Esophagus squamous epithelium (tissue), 5 donors: ENCODE measurements around the gene MEIS2. TPM values are rescaled to one million over a fixed set of nuclear protein-coding genes. Genes with fewer than 3 reads are reported as not detected.

Source experiments
- DNase-seq: peaks from one replicate; lab custom pipeline; 2025; lab: John Stamatoyannopoulos, UW
- H3K27ac ChIP-seq, 4 donors: fragments of 200-600 bp; sonication (generic); one replicate each; pipeline ENCODE4 v1.5.1; 2016 to 2019; ENCODE audit warnings: mild to moderate bottlenecking in 1 of 4
- H3K27me3 ChIP-seq, 4 donors: fragments of 200-600 bp; sonication (generic); 1 replicate in 3 of 4; 2 replicates in 1 of 4; pipeline versions ENCODE4 v1.5.1 to v1.6.0; 2017 to 2021; ENCODE audit warnings: antibody characterized with exemption in 1 of 4
- H3K36me3 ChIP-seq, 3 donors: fragments of 200-600 bp; sonication (generic); one replicate each; pipeline ENCODE4 v1.5.1; 2016 to 2019
- H3K4me1 ChIP-seq, 3 donors: fragments of 200-600 bp; sonication (generic); one replicate each; pipeline ENCODE4 v1.5.1; 2017 to 2019
- H3K4me3 ChIP-seq, 4 donors: fragments of 200-600 bp; sonication (generic); 1 replicate in 3 of 4; 2 replicates in 1 of 4; pipeline ENCODE4 v1.5.1; 2016 to 2019; ENCODE audit warnings: mild to moderate bottlenecking in 2 of 4, moderate library complexity in 1 of 4
- H3K9me3 ChIP-seq, 3 donors: fragments of 200-600 bp; sonication (generic); one replicate each; pipeline ENCODE4 v1.5.1; 2016 to 2019
- CTCF ChIP-seq, 6 experiments: fragments of 450-650 bp in 4 of 6; fragments of 200-600 bp in 2 of 6; sonication (generic) in 2 of 6; IDR thresholded peaks; one replicate each; pipeline ENCODE4 v1.5.1; 2016 to 2019; ENCODE audit warnings: antibody characterized with exemption in 6 of 6, mild to moderate bottlenecking in 4 of 6, moderate library complexity in 4 of 6
- POLR2A ChIP-seq, 4 donors: fragments of 450-650 bp; IDR thresholded peaks; one replicate each; pipeline ENCODE4 v1.6.1; 2017; ENCODE audit warnings: antibody characterized with exemption in 4 of 4, mild to moderate bottlenecking in 4 of 4, moderate library complexity in 3 of 4
- WGBS, 2 donors: methylation state at CpG; one replicate each; pipeline ENCODE4 v1.1.5; 2018; 5-methylcytosine and 5-hydroxymethylcytosine counted together
- intact Hi-C: fragments of 100-400 bp; cut with DNase I; formaldehyde crosslinking; loops from one replicate; pipeline ENCODE4 v1.15.0; 2022
- total RNA-seq, 4 donors: library from RNA; depleted of rRNA; stranded (reverse); fragments of >200 nt; gene quantifications; one replicate each; pipeline ENCODE4 v1.1.0, GENCODE V29; 2016
- donor health status: DM: yes; HTN: yes; CAD: no.

MEIS2 gene
- total RNA-seq, 4 donors from 2014 or later: 6.6 to 26.3 (median 9.9) TPM

GRCh38 chr15:37109872-37110572 lies 9.7 kb upstream of the MEIS2 start:
- 11 to 28% methylated on average over 18 to 21 of the region's 27 CpGs for WGBS, 2 donors
- peak overlapping the region; percentile 30 to 95 (median 81) for H3K27ac ChIP-seq
- H3K4me3 ChIP-seq: peak overlapping the region; percentile 21 to 71 (median 52)
- H3K9me3 ChIP-seq: no peaks in the 10 kb centered on the region
- peaks cover 0 to 32% (median 0%) of the 10 kb centered on the region in 4 donors for H3K27me3 ChIP-seq
- no peaks in the 10 kb centered on the region for H3K36me3 ChIP-seq
- DNase-seq: no peak
- TF ChIP-seq CTCF (IDR thresholded peaks at IDR 0.05): no peak
- TF ChIP-seq POLR2A (IDR thresholded peaks at IDR 0.05): peak in 1 of 4 donors; percentile 21
- H3K4me1 ChIP-seq: peaks cover 0 to 33% (median 0%) of the 10 kb centered on the region in 3 donors
- intact Hi-C loops: loop anchor here (5.0 kb wide), 1 partner anchor 228 kb away; no protein-coding TSS in a partner anchor

GRCh38 chr15:37109168-37109871 lies 9.0 kb upstream of the MEIS2 start:
- intact Hi-C loops: no loop called here
- Histone ChIP-seq H3K4me1 (peaks cover 0 to 33% (median 0%) of the 10 kb centered on the region in 3 donors), H3K9me3 (no peaks in the 10 kb centered on the region), H3K27ac (peak overlapping the region in 3 of 4 donors; percentile 74 to 95 (median 88)), H3K36me3 (no peaks in the 10 kb centered on the region), H3K4me3 (peak overlapping the region in 3 of 4 donors; percentile 49 to 71 (median 56)), H3K27me3 (peaks cover 0 to 37% (median 0%) of the 10 kb centered on the region in 4 donors)
- TF ChIP-seq POLR2A (IDR thresholded peaks at IDR 0.05): no peak
- TF ChIP-seq CTCF (IDR thresholded peaks at IDR 0.05): no peak
- WGBS, 2 donors: 48 to 58% methylated on average over 17 to 18 of the region's 18 CpGs
- no peak for DNase-seq

- no peak for TF ChIP-seq CTCF (IDR thresholded peaks at IDR 0.05)
- no peak for TF ChIP-seq POLR2A (IDR thresholded peaks at IDR 0.05)
- H3K27me3 ChIP-seq: peaks cover 0 to 39% (median 0%) of the 10 kb centered on the region in 4 donors
- DNase-seq: no peak
- intact Hi-C loops: no loop called here
- H3K36me3 ChIP-seq: no peaks in the 10 kb centered on the region
- WGBS, 2 donors: 73 to 75% methylated on average over 15 of the region's 15 CpGs
- H3K9me3 ChIP-seq: no peaks in the 10 kb centered on the region
- peak overlapping the region in 2 of 4 donors; percentile 56 to 71 for H3K4me3 ChIP-seq
- peak overlapping the region in 3 of 4 donors; percentile 74 to 95 (median 88) for H3K27ac ChIP-seq
- peaks cover 0 to 33% (median 0%) of the 10 kb centered on the region in 3 donors for H3K4me1 ChIP-seq
Measured at GRCh38 chr15:37108381-37109167, 8.2 kb upstream of the MEIS2 start.

- peak overlapping the region in 2 of 4 donors; percentile 1 to 54 for H3K4me3 ChIP-seq
- no peaks in the 10 kb centered on the region for H3K36me3 ChIP-seq
- 64 to 76% methylated on average over 9 to 10 of the region's 10 CpGs for WGBS, 2 donors
- H3K4me1 ChIP-seq: peaks cover 0 to 34% (median 0%) of the 10 kb centered on the region in 3 donors
- intact Hi-C loops: no loop called here
- TF ChIP-seq POLR2A (IDR thresholded peaks at IDR 0.05) (no peak), CTCF (IDR thresholded peaks at IDR 0.05) (no peak)
- H3K9me3 ChIP-seq: no peaks in the 10 kb centered on the region
- DNase-seq: no peak
- H3K27me3 ChIP-seq: peaks cover 0 to 39% (median 0%) of the 10 kb centered on the region in 4 donors
- peak overlapping the region; percentile 35 to 95 (median 80) for H3K27ac ChIP-seq
Measured at GRCh38 chr15:37107744-37108380, 7.5 kb upstream of the MEIS2 start.
